ENCODE measurements around the gene ZNF276. TPM values are rescaled to one million over a fixed set of nuclear protein-coding genes. Genes with fewer than 3 reads are reported as not detected.
A peak's percentile ranks its signal among the peaks of the same experiment; 100 is the strongest.

The ZNF276 gene
- total and polyA plus RNA-seq, 2 donors (not counting 1 experiment from before 2014, with no cell fraction given) = 82.7 to 110 TPM

GRCh38 chr16:89700100-89700648, 21.2 kb upstream of the ZNF276 start:
- Mint-ChIP-seq H3K4me3 (peak overlapping the region; percentile 85), H3K9me3 (ENCODE audit: insufficient read depth) (no peaks in the 10 kb centered on the region), H3K27ac (peak overlapping the region; percentile 83), H3K27me3 (no peaks in the 10 kb centered on the region), H3K4me1 (peaks cover 21% of the 10 kb centered on the region)
- Histone ChIP-seq H3K9me3 (ENCODE audit: control extremely low read depth in 1 of 3, control insufficient read depth in 2 of 3, insufficient read depth in 1 of 3, low read length in 2 of 3) (no peaks in the 10 kb centered on the region), H3K4me3 (ENCODE audit: control extremely low read depth in 1 of 5, extremely low read depth in 1 of 5, insufficient read depth in 1 of 5, low read depth in 2 of 5, low read length in 4 of 5) (peak overlapping the region; percentile 17 to 73 (median 68)), H3K27me3 (replicated peaks in 1 of 4; ENCODE audit: control extremely low read depth in 1 of 4, control insufficient read depth in 3 of 4, insufficient read depth in 4 of 4, low read length in 3 of 4) (no peaks in the 10 kb centered on the region), H3K79me2 (ENCODE audit: control insufficient read depth, insufficient read depth, low read length) (peaks cover 9% of the 10 kb centered on the region), H3K27ac (ENCODE audit: low read length in 2 of 2) (peak overlapping the region; percentile 76 to 82), H3K4me1 (ENCODE audit: control insufficient read depth in 2 of 2, insufficient read depth in 2 of 2, low read length in 2 of 2) (peaks cover 21 to 29% of the 10 kb centered on the region in 2 donors), H3K4me2 (replicated peaks; ENCODE audit: low read depth, low read length, poor library complexity, severe bottlenecking) (peak overlapping the region; percentile 96), H2AFZ (ENCODE audit: insufficient read depth, low read depth, low read length, poor library complexity, severe bottlenecking) (no peak overlapping the region), H3K36me3 (replicated peaks in 1 of 2; ENCODE audit: control extremely low read depth in 1 of 2, control insufficient read depth in 1 of 2, extremely low read depth in 1 of 2, insufficient read depth in 2 of 2, low read length in 1 of 2) (peaks cover 0 to 4% of the 10 kb centered on the region in 2 experiments), H3K9ac (ENCODE audit: low read length) (peak overlapping the region; percentile 61), H4K20me1 (ENCODE audit: control insufficient read depth, insufficient read depth, low read length, poor library complexity, severe bottlenecking) (peaks cover 47% of the 10 kb centered on the region)
- ChIA-PET CTCF (interaction anchor here (0.6 to 3.8 kb wide), 18 partner anchors 11 to 219 kb away, joined by 3 to 36 read pairs (median 4); partner anchors contain the start of genes CDK10, CHMP1A, MC1R and SPATA33), POLR2A (interaction anchor here (0.6 to 1.8 kb wide), 8 partner anchors 13 to 1921 kb away, joined by 3 to 13 read pairs (median 5); partner anchors contain the start of genes CDK10, CHMP1A, SPATA33 and TCF25)
- WGBS (ENCODE audit: insufficient coverage) = under 1% methylated on average over 30 of the region's 30 CpGs
- intact Hi-C loops (cut with micrococcal nuclease) = loop anchor here (1.0 to 10.0 kb wide), 5 partner anchors 14 to 213 kb away; partner anchors contain the start of genes CDK10 and ZNF276
- ATAC-seq (ENCODE audit: low read depth) (peak; percentile 38), DNase-seq (peak; percentile 99)
- TF ChIP-seq EZH2 (IDR thresholded peaks at IDR 0.05; ENCODE audit: borderline replicate concordance, insufficient read depth, low read depth, low read length, poor library complexity, severe bottlenecking) = no peak
- TF ChIP-seq CTCF (IDR thresholded peaks at IDR 0.05) = peak; percentile 74

All from B cell (primary cell).